Measurements from ENCODE around the gene ANO1. TPM values are rescaled to one million over a fixed set of nuclear protein-coding genes. Genes with fewer than 3 reads are reported as not detected.

ANO1 gene
- total RNA-seq, 6 experiments from 2014 or later: not detected

- Mint-ChIP-seq H3K9me3 (no peaks in the 10 kb centered on the region), H3K27me3 (ENCODE audit: insufficient read depth) (peaks cover 32% of the 10 kb centered on the region), H3K4me3 (no peak overlapping the region), H3K4me1 (ENCODE audit: low read depth) (no peaks in the 10 kb centered on the region), H3K36me3 (ENCODE audit: low read depth) (no peaks in the 10 kb centered on the region), H3K27ac (no peak overlapping the region)
- no peak for TF ChIP-seq CTCF (IDR thresholded peaks at IDR 0.05)
- DNase-seq: no peak
These were observed 96.6 kb downstream of the ANO1 start for GRCh38 chr11:70174547-70175235.

DNA sequence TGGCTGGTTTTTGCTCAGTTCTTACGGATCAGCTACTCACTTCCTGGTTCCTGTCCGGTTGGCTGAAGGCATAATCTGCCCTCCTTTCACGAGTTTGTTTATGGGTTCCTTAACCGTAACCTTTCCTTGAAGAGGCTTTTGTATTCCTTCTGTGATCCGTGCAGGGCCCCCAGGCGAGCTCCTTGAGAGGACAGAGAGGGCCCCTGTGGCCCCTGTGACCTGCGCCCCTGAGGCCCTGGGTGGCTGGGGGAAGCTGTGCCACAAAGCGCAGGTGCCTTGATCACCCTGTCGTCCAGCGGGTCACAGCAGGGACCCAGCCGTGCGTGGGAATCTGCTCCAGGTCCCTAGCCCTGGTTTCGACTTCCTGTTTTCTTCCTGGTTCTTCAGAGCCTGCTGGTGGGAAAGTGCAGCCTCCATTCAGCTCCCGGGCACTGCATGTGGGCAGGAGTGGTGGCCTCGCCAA, 97.2 kb downstream of the ANO1 start:
- no peak for TF ChIP-seq CTCF (IDR thresholded peaks at IDR 0.05)
- H3K36me3 Mint-ChIP-seq (ENCODE audit: low read depth): no peaks in the 10 kb centered on the region
- no peak overlapping the region for H3K27ac Mint-ChIP-seq
- DNase-seq: no peak
- peaks cover 34% of the 10 kb centered on the region for H3K27me3 Mint-ChIP-seq (ENCODE audit: insufficient read depth)
- no peaks in the 10 kb centered on the region for H3K9me3 Mint-ChIP-seq
- no peaks in the 10 kb centered on the region for H3K4me1 Mint-ChIP-seq (ENCODE audit: low read depth)
- no peak overlapping the region for H3K4me3 Mint-ChIP-seq

DNA sequence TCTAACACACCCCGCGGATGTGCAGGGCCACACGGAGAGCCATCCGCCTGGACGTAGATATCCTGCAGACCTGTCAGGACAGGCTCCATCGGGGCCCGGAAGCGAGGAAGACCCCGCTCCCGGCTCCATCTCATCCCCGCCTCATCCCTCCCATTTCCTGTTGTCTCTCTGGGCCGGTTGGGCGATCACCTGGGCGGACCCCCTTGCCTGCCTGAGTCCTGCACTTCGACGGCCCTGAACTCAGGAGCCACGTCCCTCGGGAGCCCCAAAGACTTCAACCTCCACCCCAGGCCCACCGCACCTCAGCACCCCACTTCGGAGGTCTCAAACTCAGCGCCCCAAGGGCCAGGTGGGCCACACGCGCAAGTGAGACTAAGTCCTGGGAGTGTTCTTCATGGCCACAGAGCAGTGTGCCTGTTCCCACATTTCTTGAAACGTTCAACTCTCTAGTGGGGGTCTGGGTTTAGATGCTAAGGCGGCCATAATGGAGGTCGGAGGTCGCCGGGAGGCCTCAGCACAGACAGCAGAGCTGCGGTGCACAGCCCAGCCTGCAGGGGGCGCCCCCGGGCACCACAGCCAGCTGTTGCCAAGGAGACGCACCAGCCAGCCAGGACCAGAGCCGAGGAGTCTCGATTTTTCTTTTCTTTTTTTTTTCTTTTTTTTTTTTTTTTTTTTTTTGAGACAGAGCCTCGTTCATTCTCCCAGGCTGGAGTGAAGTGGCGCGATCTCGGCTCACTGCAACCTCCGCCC, 99.0 kb downstream of the ANO1 start:
- peaks cover 31% of the 10 kb centered on the region for H3K27me3 Mint-ChIP-seq (ENCODE audit: insufficient read depth)
- H3K9me3 Mint-ChIP-seq: no peaks in the 10 kb centered on the region
- no peak overlapping the region for H3K27ac Mint-ChIP-seq
- DNase-seq: peak; percentile 6
- no peak overlapping the region for H3K4me3 Mint-ChIP-seq
- no peaks in the 10 kb centered on the region for H3K4me1 Mint-ChIP-seq (ENCODE audit: low read depth)
- peak; percentile 77 for TF ChIP-seq CTCF (IDR thresholded peaks at IDR 0.05)
- H3K36me3 Mint-ChIP-seq (ENCODE audit: low read depth): no peaks in the 10 kb centered on the region

DNA sequence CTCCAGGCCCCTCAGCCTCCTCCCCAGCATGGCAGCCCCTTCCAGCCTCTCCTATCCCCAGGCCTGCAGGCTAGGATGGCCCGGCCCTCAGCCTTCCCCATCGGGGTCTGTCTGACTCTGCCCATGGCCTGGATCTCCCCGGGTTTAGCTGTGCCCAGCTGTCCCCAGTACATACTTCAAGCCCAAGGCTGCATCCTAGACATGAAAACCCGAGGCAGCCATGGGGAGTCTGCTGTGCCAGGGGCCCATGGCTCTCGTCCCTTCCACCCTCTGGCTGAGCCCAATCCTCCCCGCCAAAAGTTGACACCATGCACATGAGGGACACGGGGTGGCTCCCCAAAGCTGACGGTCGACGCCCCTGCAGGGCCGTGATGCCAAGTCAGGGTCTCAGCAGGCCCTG, 102.8 kb downstream of the ANO1 start:
- TF ChIP-seq CTCF (IDR thresholded peaks at IDR 0.05): no peak
- DNase-seq: no peak
- no peak overlapping the region for H3K27ac Mint-ChIP-seq
- no peaks in the 10 kb centered on the region for H3K9me3 Mint-ChIP-seq
- no peaks in the 10 kb centered on the region for H3K4me1 Mint-ChIP-seq (ENCODE audit: low read depth)
- no peak overlapping the region for H3K4me3 Mint-ChIP-seq
- no peaks in the 10 kb centered on the region for H3K36me3 Mint-ChIP-seq (ENCODE audit: low read depth)
- peaks cover 44% of the 10 kb centered on the region for H3K27me3 Mint-ChIP-seq (ENCODE audit: insufficient read depth)

DNA sequence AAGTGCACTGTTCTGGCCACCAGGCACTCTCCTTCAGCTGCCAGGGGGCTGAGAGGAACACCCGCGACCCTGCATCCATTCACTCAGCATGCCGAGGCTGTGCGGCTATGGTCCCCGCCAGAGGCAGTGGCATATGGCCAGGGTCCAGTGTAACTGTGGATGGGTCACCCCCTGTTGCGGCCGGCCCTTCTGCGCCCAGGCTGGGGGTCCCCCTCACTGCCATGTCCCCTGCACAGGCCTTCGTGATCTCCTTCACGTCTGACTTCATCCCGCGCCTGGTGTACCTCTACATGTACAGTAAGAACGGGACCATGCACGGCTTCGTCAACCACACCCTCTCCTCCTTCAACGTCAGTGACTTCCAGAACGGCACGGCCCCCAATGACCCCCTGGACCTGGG, 104.1 kb downstream of the ANO1 start:
- Mint-ChIP-seq H3K4me1 (ENCODE audit: low read depth) (no peaks in the 10 kb centered on the region), H3K4me3 (no peak overlapping the region), H3K36me3 (ENCODE audit: low read depth) (no peaks in the 10 kb centered on the region), H3K9me3 (no peaks in the 10 kb centered on the region), H3K27ac (no peak overlapping the region), H3K27me3 (ENCODE audit: insufficient read depth) (peaks cover 49% of the 10 kb centered on the region)
- TF ChIP-seq CTCF (IDR thresholded peaks at IDR 0.05): no peak
- no peak for DNase-seq

Data from HFFc6 (cell line).